ENCODE measurements around the gene GDAP1L1. TPM values are rescaled to one million over a fixed set of nuclear protein-coding genes. Genes with fewer than 3 reads are reported as not detected.

The GDAP1L1 gene
- total and polyA plus RNA-seq, 8 donors: 0.25 to 1.5 (median 0.61) TPM; not detected in 3

- H3K27ac ChIP-seq: peak overlapping the region in 4 of 5 donors; percentile 73 to 87 (median 79)
- intact Hi-C loops (cut with DNase I; ENCODE audit: low total_unique reads): loop anchor here (5.0 kb wide), 1 partner anchor 93 kb away; no protein-coding TSS in a partner anchor
- WGBS, 5 donors: 2 to 21% (median 14%) methylated on average over 14 to 17 of the region's 17 CpGs
- H3K4me3 ChIP-seq: peak overlapping the region; percentile 88 to 99 (median 92)
- no peaks in the 10 kb centered on the region for H3K9me3 ChIP-seq
- no peaks in the 10 kb centered on the region for H3K27me3 ChIP-seq
- peak in 1 of 2 donors; percentile 47 for DNase-seq
- TF ChIP-seq, protein P1, sequence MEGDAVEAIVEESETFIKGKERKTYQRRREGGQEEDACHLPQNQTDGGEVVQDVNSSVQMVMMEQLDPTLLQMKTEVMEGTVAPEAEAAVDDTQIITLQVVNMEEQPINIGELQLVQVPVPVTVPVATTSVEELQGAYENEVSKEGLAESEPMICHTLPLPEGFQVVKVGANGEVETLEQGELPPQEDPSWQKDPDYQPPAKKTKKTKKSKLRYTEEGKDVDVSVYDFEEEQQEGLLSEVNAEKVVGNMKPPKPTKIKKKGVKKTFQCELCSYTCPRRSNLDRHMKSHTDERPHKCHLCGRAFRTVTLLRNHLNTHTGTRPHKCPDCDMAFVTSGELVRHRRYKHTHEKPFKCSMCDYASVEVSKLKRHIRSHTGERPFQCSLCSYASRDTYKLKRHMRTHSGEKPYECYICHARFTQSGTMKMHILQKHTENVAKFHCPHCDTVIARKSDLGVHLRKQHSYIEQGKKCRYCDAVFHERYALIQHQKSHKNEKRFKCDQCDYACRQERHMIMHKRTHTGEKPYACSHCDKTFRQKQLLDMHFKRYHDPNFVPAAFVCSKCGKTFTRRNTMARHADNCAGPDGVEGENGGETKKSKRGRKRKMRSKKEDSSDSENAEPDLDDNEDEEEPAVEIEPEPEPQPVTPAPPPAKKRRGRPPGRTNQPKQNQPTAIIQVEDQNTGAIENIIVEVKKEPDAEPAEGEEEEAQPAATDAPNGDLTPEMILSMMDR (IDR thresholded peaks at IDR 0.05): no peak
- TF ChIP-seq POLR2A (IDR thresholded peaks at IDR 0.05) (no peak), EP300 (IDR thresholded peaks at IDR 0.05) (no peak), POLR2AphosphoS5 (IDR thresholded peaks at IDR 0.05) (no peak)
- H3K36me3 ChIP-seq: peaks cover 3 to 20% (median 15%) of the 10 kb centered on the region in 4 donors
- peaks cover 5 to 31% (median 24%) of the 10 kb centered on the region in 4 donors for H3K4me1 ChIP-seq
Observed at GRCh38 chr20:44309763-44310663, 62.9 kb downstream of the GDAP1L1 start.

GRCh38 chr20:44310664-44311639 lies 63.8 kb downstream of the GDAP1L1 start, which contains the start of gene FITM2:
Gene FITM2, minus strand, starts transcription at chr20:44311202. Its CDS starts 54 bp downstream, at chr20:44311148.
- no peaks in the 10 kb centered on the region for H3K27me3 ChIP-seq
- peak; percentile 99 for DNase-seq
- H3K4me3 ChIP-seq: peak within 1 kb of the TSS; percentile 88 to 99 (median 92)
- H3K27ac ChIP-seq: peak within 1 kb of the TSS; percentile 73 to 87 (median 79)
- intact Hi-C loops (cut with DNase I; ENCODE audit: low total_unique reads): no loop called here
- no peaks in the 10 kb centered on the region for H3K9me3 ChIP-seq
- TF ChIP-seq, protein P1 (IDR thresholded peaks at IDR 0.05): peak in 6 of 7 experiments; percentile 74 to 99 (median 94)
- TF ChIP-seq EP300 (IDR thresholded peaks at IDR 0.05) (no peak), POLR2AphosphoS5 (IDR thresholded peaks at IDR 0.05) (peak; percentile 89 to 98 (median 96)), POLR2A (IDR thresholded peaks at IDR 0.05) (no peak)
- peaks cover 5 to 31% (median 24%) of the 10 kb centered on the region in 4 donors for H3K4me1 ChIP-seq
- H3K36me3 ChIP-seq: peaks cover 3 to 14% (median 10%) of the 10 kb centered on the region in 4 donors
- 1 to 5% (median 2%) methylated on average over 35 to 70 of the region's 70 CpGs for WGBS, 5 donors

DNA sequence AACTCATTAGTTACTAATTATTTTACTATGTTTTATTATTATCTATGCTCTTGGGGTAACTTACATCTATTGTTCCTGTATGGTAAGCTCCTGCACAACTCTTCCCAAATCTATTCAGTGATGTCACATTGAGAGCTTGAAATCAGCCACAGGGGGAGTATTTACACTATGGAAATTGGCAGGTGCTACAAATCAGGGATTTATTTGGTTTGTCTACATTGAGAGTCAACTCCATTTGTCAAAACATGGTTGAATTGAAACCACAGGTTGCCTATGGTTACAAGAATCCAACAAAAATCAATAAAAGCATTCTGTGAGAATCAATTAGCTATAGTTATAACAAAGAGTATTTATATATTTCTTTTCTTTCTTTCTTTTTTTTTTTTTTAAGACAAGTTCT lies 67.8 kb downstream of the GDAP1L1 start:
- Histone ChIP-seq H3K9me3 (no peaks in the 10 kb centered on the region), H3K36me3 (no peaks in the 10 kb centered on the region), H3K4me3 (no peak overlapping the region), H3K4me1 (peaks cover 5 to 15% (median 14%) of the 10 kb centered on the region in 4 donors), H3K27me3 (no peaks in the 10 kb centered on the region), H3K27ac (no peak overlapping the region)
- TF ChIP-seq EP300 (IDR thresholded peaks at IDR 0.05) (no peak), POLR2AphosphoS5 (IDR thresholded peaks at IDR 0.05) (no peak), POLR2A (IDR thresholded peaks at IDR 0.05) (no peak)
- TF ChIP-seq, protein P1 (IDR thresholded peaks at IDR 0.05): no peak
- no peak for DNase-seq
- intact Hi-C loops (cut with DNase I; ENCODE audit: low total_unique reads): no loop called here

Data from stomach (tissue), 9 donors.